Measurements from ENCODE around the gene LAMTOR4.

The LAMTOR4 gene

GRCh38 chr7:100148559-100149328, at the start of gene LAMTOR4:
Gene LAMTOR4 (plus strand): TSS chr7:100148918. CDS start chr7:100148973, 55 bp downstream.
- peak; percentile 99 to 100 for DNase-seq

- no peak for DNase-seq
Observed at GRCh38 chr7:100099452-100099851, 49.3 kb upstream of the LAMTOR4 start.

GRCh38 chr7:100100420-100101015, 48.2 kb upstream of the LAMTOR4 start:
- DNase-seq: peak; percentile 95 to 98

- peak; percentile 99 to 100 for DNase-seq
Observed at GRCh38 chr7:100101016-100101862, 47.5 kb upstream of the LAMTOR4 start, which contains the start of the genes AP4M1 and MCM7. Gene AP4M1 (plus strand): TSS chr7:100101643. CDS start chr7:100101715, 72 bp downstream. Gene MCM7 (minus strand): TSS chr7:100101397. CDS start chr7:100101294, 103 bp downstream.

- no peak for DNase-seq
Observed at GRCh38 chr7:100102950-100103840, 45.5 kb upstream of the LAMTOR4 start.

- DNase-seq: no peak
Observed at GRCh38 chr7:100105534-100105933, 43.2 kb upstream of the LAMTOR4 start.

GRCh38 chr7:100106633-100107032, 42.1 kb upstream of the LAMTOR4 start:
- DNase-seq: no peak

- DNase-seq: no peak
Observed at GRCh38 chr7:100107125-100107737, 41.5 kb upstream of the LAMTOR4 start.

- DNase-seq: no peak
Observed at GRCh38 chr7:100107890-100108289, 40.8 kb upstream of the LAMTOR4 start.

GRCh38 chr7:100109521-100110163, 39.1 kb upstream of the LAMTOR4 start:
- DNase-seq: no peak

- no peak for DNase-seq
Observed at GRCh38 chr7:100111156-100111555, 37.6 kb upstream of the LAMTOR4 start.

GRCh38 chr7:100111914-100112313, 36.8 kb upstream of the LAMTOR4 start:
- no peak for DNase-seq

- DNase-seq: no peak
Observed at GRCh38 chr7:100115026-100115425, 33.7 kb upstream of the LAMTOR4 start.

GRCh38 chr7:100118388-100119071, 30.2 kb upstream of the LAMTOR4 start:
- DNase-seq: no peak

- DNase-seq: peak; percentile 93 to 98
Observed at GRCh38 chr7:100119072-100119969, 29.4 kb upstream of the LAMTOR4 start, which contains the start of the genes CNPY4 and TAF6. Gene CNPY4 (plus strand): TSS chr7:100119634. CDS start chr7:100119745, 111 bp downstream. Gene TAF6 (minus strand): TSS chr7:100119358. CDS start chr7:100114209, 5,149 bp downstream.

- DNase-seq: peak; percentile 61 to 75
Observed at GRCh38 chr7:100119970-100120732, 28.6 kb upstream of the LAMTOR4 start.

- DNase-seq: no peak
Observed at GRCh38 chr7:100120733-100121036, 28.0 kb upstream of the LAMTOR4 start.

- peak; percentile 71 to 82 for DNase-seq
Observed at GRCh38 chr7:100122067-100122466, 26.7 kb upstream of the LAMTOR4 start.

- no peak for DNase-seq
Observed at GRCh38 chr7:100122568-100122967, 26.1 kb upstream of the LAMTOR4 start.

Measured in NCI-H526 (cell line).